Ovary (tissue), 3 donors: ENCODE data around the gene CCDC14.

ENCODE experiments used
- CTCF ChIP-seq, 3 donors: fragments of 450-650 bp in 2 of 3; fragments of 200-600 bp in 1 of 3; IDR thresholded peaks; one replicate each; pipeline versions ENCODE4 v1.5.1 to v1.8.0; 2016 to 2022; ENCODE audit warnings: antibody characterized with exemption in 3 of 3, mild to moderate bottlenecking in 1 of 3
- EP300 ChIP-seq: sonication (generic); formaldehyde crosslinking; IDR thresholded peaks from one replicate; pipeline ENCODE4 v1.6.1; 2017; ENCODE audit warnings: antibody characterized with exemption
- POLR2A ChIP-seq: fragments of 450-650 bp; IDR thresholded peaks from one replicate; pipeline ENCODE4 v1.6.1; 2017; ENCODE audit warnings: antibody characterized with exemption, mild to moderate bottlenecking, moderate library complexity
- donor health status: DM: no; HTN: no; CAD: no.

- TF ChIP-seq CTCF (IDR thresholded peaks at IDR 0.05) (no peak), POLR2A (no peak), EP300 (no peak)
Measured at GRCh38 chr3:123877965-123878364, 83.1 kb downstream of the CCDC14 start.
